KBM-7 (cell line): ENCODE results near the gene PLXDC2.
"Not testable (repeated sequence)": the region's sequence is repeated elsewhere in the genome, so short reads cannot be mapped to it uniquely, and the experiment has no call there.

ENCODE experiments used
- DNase-seq: peaks from one replicate; pipeline ENCODE4 v3.0.0-alpha.2; 2015
- in situ Hi-C: fragments of 300-500 bp; cut with MboI; formaldehyde crosslinking; loops from 2 replicates; pipeline ENCODE4 v1.14.3; 2020; ENCODE audit warnings: low sequenced_read_pairs, low pct_unique_long_range_greater_than_20kb, mixed read lengths

PLXDC2 gene

GRCh38 chr10:20118119-20118518 is 301.9 kb downstream of the PLXDC2 start:
- in situ Hi-C loops, result no loop called here
- no peak for DNase-seq

- in situ Hi-C loops, result no loop called here
- DNase-seq, result no peak
Observed at GRCh38 chr10:20128811-20129210, 312.6 kb downstream of the PLXDC2 start.

- in situ Hi-C loops, result no loop called here
- DNase-seq, result no peak
Observed at GRCh38 chr10:20132816-20133215, 316.6 kb downstream of the PLXDC2 start.

- DNase-seq, result no peak
- in situ Hi-C loops, result no loop called here
Observed at GRCh38 chr10:20133669-20134189, 317.5 kb downstream of the PLXDC2 start.

- in situ Hi-C loops, result no loop called here
- no peak for DNase-seq
Observed at GRCh38 chr10:20142311-20142710, 326.1 kb downstream of the PLXDC2 start.

- in situ Hi-C loops, result no loop called here
- DNase-seq, result no peak
Observed at GRCh38 chr10:20144268-20144667, 328.0 kb downstream of the PLXDC2 start.

- in situ Hi-C loops, result no loop called here
- DNase-seq, result no peak
Observed at GRCh38 chr10:20146004-20146403, 329.8 kb downstream of the PLXDC2 start.

- DNase-seq, result no peak
- in situ Hi-C loops, result no loop called here
Observed at GRCh38 chr10:20147684-20148083, 331.5 kb downstream of the PLXDC2 start.

- DNase-seq, result no peak
- in situ Hi-C loops, result no loop called here
Observed at GRCh38 chr10:20156511-20156910, 340.3 kb downstream of the PLXDC2 start.

GRCh38 chr10:20157314-20157713 is 341.1 kb downstream of the PLXDC2 start:
- in situ Hi-C loops, result no loop called here
- no peak for DNase-seq

GRCh38 chr10:20158086-20158485 is 341.9 kb downstream of the PLXDC2 start:
- in situ Hi-C loops, result no loop called here
- DNase-seq, result no peak

- DNase-seq, result no peak
- in situ Hi-C loops, result no loop called here
Observed at GRCh38 chr10:20162123-20162522, 345.9 kb downstream of the PLXDC2 start.

GRCh38 chr10:20166096-20166675 is 350.0 kb downstream of the PLXDC2 start:
- no peak for DNase-seq
- in situ Hi-C loops, result no loop called here

- no peak for DNase-seq
- in situ Hi-C loops, result no loop called here
Observed at GRCh38 chr10:20170661-20171060, 354.4 kb downstream of the PLXDC2 start.

GRCh38 chr10:20173046-20173445 is 356.8 kb downstream of the PLXDC2 start:
- no peak for DNase-seq
- in situ Hi-C loops, result no loop called here

- no peak for DNase-seq
- in situ Hi-C loops, result no loop called here
Observed at GRCh38 chr10:20175719-20176118, 359.5 kb downstream of the PLXDC2 start.

- in situ Hi-C loops, result no loop called here
- no peak for DNase-seq
Observed at GRCh38 chr10:20180766-20181165, 364.5 kb downstream of the PLXDC2 start.

- in situ Hi-C loops, result no loop called here
- no peak for DNase-seq
Observed at GRCh38 chr10:20181434-20181833, 365.2 kb downstream of the PLXDC2 start.

- no peak for DNase-seq
- in situ Hi-C loops, result no loop called here
Observed at GRCh38 chr10:20185116-20185515, 368.9 kb downstream of the PLXDC2 start.

GRCh38 chr10:20191392-20191791 is 375.2 kb downstream of the PLXDC2 start:
- DNase-seq, in situ Hi-C loops: not testable (repeated sequence)

GRCh38 chr10:20195076-20195475 is 378.8 kb downstream of the PLXDC2 start:
- in situ Hi-C loops, result no loop called here
- no peak for DNase-seq
